ENCODE data around the gene PUM2.
"Not testable (repeated sequence)": the region's sequence is repeated elsewhere in the genome, so short reads cannot be mapped to it uniquely, and the experiment has no call there.

Gene PUM2

DNA sequence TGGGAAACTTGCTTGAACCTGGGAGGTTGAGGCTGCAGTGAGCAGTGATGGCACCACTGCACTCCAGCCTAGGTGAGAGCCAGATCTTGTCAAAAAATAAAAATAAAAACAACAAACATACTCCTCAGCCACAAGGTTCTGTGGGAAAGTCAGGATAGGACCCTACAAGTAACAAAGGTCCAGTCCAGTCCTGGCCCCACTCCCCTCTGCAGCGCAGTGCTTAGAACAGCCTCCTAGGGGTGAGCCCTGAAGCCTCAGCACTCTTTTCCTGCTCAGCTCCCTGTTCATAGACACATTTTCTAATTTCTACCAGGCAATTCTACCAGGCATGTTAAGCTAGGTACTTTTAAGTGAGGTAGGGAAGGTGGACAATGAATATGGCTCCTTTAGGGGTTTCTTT lies 103.6 kb downstream of the PUM2 start:
- Histone ChIP-seq H4K8ac (ENCODE audit: low read depth, low read length) (no peak overlapping the region), H3K18ac (ENCODE audit: low read length) (no peak overlapping the region), H3K4me2 (ENCODE audit: low read length) (no peak overlapping the region), H4K5ac (ENCODE audit: low read length) (no peak overlapping the region), H3K27me3 (ENCODE audit: insufficient read depth, low read length, poor library complexity) (no peaks in the 10 kb centered on the region), H2BK5ac (ENCODE audit: low read length) (no peak overlapping the region), H2AK5ac (ENCODE audit: low read length) (no peak overlapping the region), H3K27ac (ENCODE audit: low read depth, low read length) (no peak overlapping the region), H3K23ac (ENCODE audit: low read length) (no peak overlapping the region), H2BK120ac (ENCODE audit: low read depth, low read length) (no peak overlapping the region), H3K79me2 (ENCODE audit: control insufficient read depth, insufficient read depth, low read length) (no peaks in the 10 kb centered on the region), H3K4me3 (ENCODE audit: low read length) (no peak overlapping the region), H3K9ac (ENCODE audit: low read length) (no peak overlapping the region), H3K79me1 (ENCODE audit: low read length) (no peaks in the 10 kb centered on the region), H3K36me3 (ENCODE audit: control insufficient read depth, insufficient read depth, low read length) (peaks cover 3% of the 10 kb centered on the region), H3K4me1 (ENCODE audit: control insufficient read depth, low read depth, low read length) (no peaks in the 10 kb centered on the region), H3K56ac (ENCODE audit: low read length) (no peak overlapping the region), H2BK15ac (replicated peaks; ENCODE audit: low read depth) (no peak overlapping the region), H3K4ac (ENCODE audit: low read depth, low read length) (no peak overlapping the region)
- DNase-seq, result no peak
- no CpG with 5 or more reads among the region's 1 CpG for WGBS (ENCODE audit: extremely low coverage, insufficient coverage, low lambda C conversion rate)

DNA sequence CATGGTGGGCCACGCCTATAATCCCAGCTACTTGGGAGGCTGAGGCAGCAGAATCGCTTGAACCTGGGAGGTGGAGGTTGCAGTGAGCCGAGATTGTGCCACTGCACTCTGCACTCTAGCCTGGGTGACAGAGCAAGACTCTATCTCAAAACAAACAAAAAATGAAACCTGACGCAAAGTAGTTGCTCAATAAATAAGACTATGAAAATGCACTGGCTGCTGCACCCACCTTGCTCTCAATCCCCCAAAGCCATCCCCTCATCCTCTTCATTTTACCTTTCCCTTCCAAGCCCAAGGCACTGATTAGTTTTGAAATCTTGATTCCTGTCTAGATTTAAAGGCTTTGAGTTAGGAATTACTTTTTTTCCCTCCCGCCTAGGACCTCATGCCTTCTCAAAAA lies 107.0 kb downstream of the PUM2 start:
- H3K27ac ChIP-seq (ENCODE audit: low read depth, low read length); H3K27me3 ChIP-seq (ENCODE audit: insufficient read depth, low read length, poor library complexity); H3K23ac ChIP-seq (ENCODE audit: low read length); H3K9ac ChIP-seq (ENCODE audit: low read length); H2AK5ac ChIP-seq (ENCODE audit: low read length); H3K4me1 ChIP-seq (ENCODE audit: control insufficient read depth, low read depth, low read length); H3K4me2 ChIP-seq (ENCODE audit: low read length); H3K18ac ChIP-seq (ENCODE audit: low read length); DNase-seq; H3K79me1 ChIP-seq (ENCODE audit: low read length); H3K56ac ChIP-seq (ENCODE audit: low read length); H3K79me2 ChIP-seq (ENCODE audit: control insufficient read depth, insufficient read depth, low read length); H4K8ac ChIP-seq (ENCODE audit: low read depth, low read length); H2BK120ac ChIP-seq (ENCODE audit: low read depth, low read length); H4K5ac ChIP-seq (ENCODE audit: low read length); H3K36me3 ChIP-seq (ENCODE audit: control insufficient read depth, insufficient read depth, low read length); H2BK5ac ChIP-seq (ENCODE audit: low read length); H3K4ac ChIP-seq (ENCODE audit: low read depth, low read length); H3K4me3 ChIP-seq (ENCODE audit: low read length); H2BK15ac ChIP-seq (replicated peaks; ENCODE audit: low read depth): not testable (repeated sequence)
- WGBS (ENCODE audit: extremely low coverage, insufficient coverage, low lambda C conversion rate), result no CpG with 5 or more reads among the region's 5 CpGs

GRCh38 chr2:20242727-20243377 lies 107.8 kb downstream of the PUM2 start:
- peak; percentile 77 for DNase-seq
- H3K56ac ChIP-seq (ENCODE audit: low read length), result no peak overlapping the region

GRCh38 chr2:20241973-20242726 lies 108.5 kb downstream of the PUM2 start:
- Histone ChIP-seq H3K4ac (ENCODE audit: low read depth, low read length) (no peak overlapping the region), H3K56ac (ENCODE audit: low read length) (peak overlapping the region; percentile 2), H3K79me2 (ENCODE audit: control insufficient read depth, insufficient read depth, low read length) (no peaks in the 10 kb centered on the region), H2BK120ac (ENCODE audit: low read depth, low read length) (no peak overlapping the region), H3K27ac (ENCODE audit: low read depth, low read length) (no peak overlapping the region), H3K27me3 (ENCODE audit: insufficient read depth, low read length, poor library complexity) (no peaks in the 10 kb centered on the region), H4K8ac (ENCODE audit: low read depth, low read length) (no peak overlapping the region), H3K23ac (ENCODE audit: low read length) (no peak overlapping the region), H3K4me2 (ENCODE audit: low read length) (no peak overlapping the region), H4K5ac (ENCODE audit: low read length) (no peak overlapping the region), H2BK5ac (ENCODE audit: low read length) (no peak overlapping the region), H2BK15ac (replicated peaks; ENCODE audit: low read depth) (no peak overlapping the region), H3K4me1 (ENCODE audit: control insufficient read depth, low read depth, low read length) (no peaks in the 10 kb centered on the region), H3K18ac (ENCODE audit: low read length) (no peak overlapping the region), H3K36me3 (ENCODE audit: control insufficient read depth, insufficient read depth, low read length) (no peaks in the 10 kb centered on the region), H3K79me1 (ENCODE audit: low read length) (no peaks in the 10 kb centered on the region), H2AK5ac (ENCODE audit: low read length) (no peak overlapping the region), H3K4me3 (ENCODE audit: low read length) (no peak overlapping the region), H3K9ac (ENCODE audit: low read length) (no peak overlapping the region)
- DNase-seq, result peak; percentile 37
- WGBS (ENCODE audit: extremely low coverage, insufficient coverage, low lambda C conversion rate), result no CpG with 5 or more reads among the region's 43 CpGs

More at GRCh38 chr2:20242727-20243377, 107.8 kb downstream of the PUM2 start:
- Histone ChIP-seq H3K23ac (ENCODE audit: low read length) (no peak overlapping the region), H3K4me1 (ENCODE audit: control insufficient read depth, low read depth, low read length) (no peaks in the 10 kb centered on the region), H2AK5ac (ENCODE audit: low read length) (no peak overlapping the region), H2BK15ac (replicated peaks; ENCODE audit: low read depth) (no peak overlapping the region), H4K5ac (ENCODE audit: low read length) (no peak overlapping the region), H3K27ac (ENCODE audit: low read depth, low read length) (no peak overlapping the region), H3K79me2 (ENCODE audit: control insufficient read depth, insufficient read depth, low read length) (no peaks in the 10 kb centered on the region), H3K4me2 (ENCODE audit: low read length) (no peak overlapping the region), H3K27me3 (ENCODE audit: insufficient read depth, low read length, poor library complexity) (no peaks in the 10 kb centered on the region), H3K79me1 (ENCODE audit: low read length) (no peaks in the 10 kb centered on the region), H3K4ac (ENCODE audit: low read depth, low read length) (no peak overlapping the region), H3K9ac (ENCODE audit: low read length) (no peak overlapping the region), H4K8ac (ENCODE audit: low read depth, low read length) (no peak overlapping the region), H3K36me3 (ENCODE audit: control insufficient read depth, insufficient read depth, low read length) (no peaks in the 10 kb centered on the region), H3K18ac (ENCODE audit: low read length) (no peak overlapping the region), H2BK5ac (ENCODE audit: low read length) (no peak overlapping the region), H3K4me3 (ENCODE audit: low read length) (no peak overlapping the region), H2BK120ac (ENCODE audit: low read depth, low read length) (no peak overlapping the region)
- WGBS (ENCODE audit: extremely low coverage, insufficient coverage, low lambda C conversion rate), result no CpG with 5 or more reads among the region's 9 CpGs

DNA sequence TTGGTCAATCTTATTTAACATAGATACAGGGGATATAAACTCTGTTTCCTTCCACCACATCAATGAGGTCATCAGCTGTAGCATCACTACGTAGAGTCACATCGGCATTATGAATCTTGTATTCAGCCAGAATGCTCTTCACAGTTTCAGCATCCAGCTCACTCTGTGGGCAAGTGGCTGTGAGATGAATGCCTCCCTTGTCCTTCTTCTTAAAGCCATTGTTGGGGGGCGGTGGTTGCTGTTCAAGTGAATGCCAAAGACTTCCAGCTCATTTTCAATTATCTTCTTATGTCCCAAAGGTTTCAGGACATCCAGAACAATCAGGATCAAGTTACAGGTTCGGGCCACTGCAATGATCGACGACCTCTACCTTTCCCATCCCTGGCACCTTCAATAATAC lies 110.4 kb downstream of the PUM2 start:
- not testable (repeated sequence) for H3K18ac ChIP-seq (ENCODE audit: low read length); H4K5ac ChIP-seq (ENCODE audit: low read length); H3K79me1 ChIP-seq (ENCODE audit: low read length); H3K4me2 ChIP-seq (ENCODE audit: low read length); H2BK120ac ChIP-seq (ENCODE audit: low read depth, low read length); H2AK5ac ChIP-seq (ENCODE audit: low read length); H3K79me2 ChIP-seq (ENCODE audit: control insufficient read depth, insufficient read depth, low read length); H3K9ac ChIP-seq (ENCODE audit: low read length); H4K8ac ChIP-seq (ENCODE audit: low read depth, low read length); H3K4me3 ChIP-seq (ENCODE audit: low read length); H3K4ac ChIP-seq (ENCODE audit: low read depth, low read length); H3K27ac ChIP-seq (ENCODE audit: low read depth, low read length); H3K36me3 ChIP-seq (ENCODE audit: control insufficient read depth, insufficient read depth, low read length); H2BK15ac ChIP-seq (replicated peaks; ENCODE audit: low read depth); H3K27me3 ChIP-seq (ENCODE audit: insufficient read depth, low read length, poor library complexity); H3K4me1 ChIP-seq (ENCODE audit: control insufficient read depth, low read depth, low read length); H3K23ac ChIP-seq (ENCODE audit: low read length); DNase-seq; H2BK5ac ChIP-seq (ENCODE audit: low read length); H3K56ac ChIP-seq (ENCODE audit: low read length)
- no CpG with 5 or more reads among the region's 6 CpGs for WGBS (ENCODE audit: extremely low coverage, insufficient coverage, low lambda C conversion rate)

Measured in mesendoderm (in vitro differentiated cells).